NCI-H1436 treated with DMSO at 0.1 percent for 48 hours (cell line): ENCODE measurements around the gene LRRC28.
"Not testable (repeated sequence)": the region's sequence is repeated elsewhere in the genome, so short reads cannot be mapped to it uniquely, and the experiment has no call there.

ENCODE experiments used
- DNase-seq: peaks from one replicate; lab custom pipeline; 2025; lab: John Stamatoyannopoulos, UW

LRRC28 gene

DNA sequence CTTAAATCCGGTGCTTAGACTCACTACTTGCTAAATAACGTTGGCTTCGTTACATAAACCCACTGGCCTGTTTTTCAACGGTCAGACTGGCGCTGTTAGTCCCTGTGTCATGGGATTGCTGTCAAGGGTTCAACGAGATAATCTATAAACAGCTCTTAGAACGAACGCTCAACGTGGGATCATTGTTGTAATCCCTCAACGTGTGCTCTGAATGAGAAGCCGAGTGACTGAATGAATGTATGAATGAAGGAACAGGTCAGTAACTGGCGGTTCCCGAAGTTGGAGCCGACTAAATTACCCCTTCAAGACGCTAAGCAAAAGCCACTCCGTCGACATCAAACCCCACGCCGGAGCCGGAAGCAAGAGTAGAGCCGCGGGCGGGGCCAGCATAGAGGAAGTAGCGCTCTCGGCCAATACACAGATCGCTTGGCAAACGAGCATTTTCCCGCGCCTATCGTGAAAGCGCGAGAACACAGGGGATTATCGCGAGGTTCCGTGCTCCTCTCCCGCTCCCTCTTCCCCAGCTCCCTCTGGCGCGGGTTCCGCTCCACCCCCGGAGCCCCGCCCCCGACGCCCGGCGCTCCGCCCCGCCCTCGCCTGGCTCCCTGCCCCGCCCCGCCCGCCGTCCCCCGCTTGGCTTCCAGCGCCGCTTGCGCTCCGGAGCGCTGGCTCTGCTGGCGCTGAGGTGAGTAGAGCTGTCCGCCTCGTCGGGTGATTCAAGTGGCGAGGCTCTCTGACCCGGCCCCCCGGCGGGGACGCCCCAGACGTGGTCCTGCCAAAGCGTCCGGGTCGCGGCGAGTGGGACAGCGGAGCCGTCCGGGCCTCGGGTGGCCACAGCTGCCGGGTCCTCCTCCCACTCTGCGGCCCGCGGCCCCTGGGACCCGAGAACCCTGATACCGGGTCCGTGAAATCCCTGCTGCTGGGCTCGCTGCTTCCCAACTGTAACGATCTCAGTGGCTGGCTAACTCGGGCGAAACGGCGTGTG is at the start of gene LRRC28:
TSS of gene LRRC28 (plus strand) at position 625 of the 985 bp plus-strand sequence. CDS start 4,477 bp downstream, outside the sequence.
- DNase-seq: peak; percentile 83

- DNase-seq: no peak
These were observed 49.1 kb upstream of the LRRC28 start for GRCh38 chr15:99202176-99202552.

DNA sequence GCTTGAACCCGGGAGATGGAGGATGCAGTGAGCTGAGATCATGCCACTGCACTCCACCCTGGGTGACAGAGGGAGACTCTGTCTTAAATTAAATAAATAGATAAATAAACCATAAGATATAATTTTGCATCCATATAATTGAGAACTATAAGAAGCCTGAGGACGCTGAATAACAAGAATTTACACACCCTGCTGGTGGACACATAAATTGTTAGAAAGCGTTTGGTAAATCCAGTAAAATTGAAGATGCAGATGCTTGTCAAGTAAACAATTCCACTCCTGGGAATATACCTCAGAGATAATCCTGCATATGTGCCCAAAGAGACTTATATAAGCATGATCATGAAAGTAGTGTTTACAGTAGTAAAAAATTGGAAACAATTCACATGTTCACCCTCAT is 43.6 kb upstream of the LRRC28 start:
- DNase-seq: no peak

- DNase-seq: no peak
These were observed 42.0 kb upstream of the LRRC28 start for GRCh38 chr15:99209326-99209725.

DNA sequence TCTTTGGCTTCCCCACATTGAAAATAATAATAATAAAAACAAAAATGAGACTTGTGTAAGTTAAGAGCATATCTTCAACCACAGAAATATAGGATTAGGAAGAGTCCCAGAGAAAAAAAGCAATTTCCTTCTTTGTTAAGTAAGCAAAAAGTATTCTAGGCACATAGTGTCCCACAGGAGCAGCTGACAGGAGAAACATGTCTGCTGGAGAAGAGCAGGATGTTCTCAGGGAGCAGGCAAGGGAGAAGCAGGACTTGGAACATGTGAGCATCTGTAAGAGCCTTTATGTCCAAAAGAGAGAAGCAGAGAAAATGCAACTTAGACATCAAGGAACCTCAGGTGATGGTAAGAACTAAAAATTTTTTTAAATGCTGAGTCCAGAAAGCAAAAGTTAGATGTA is 40.9 kb upstream of the LRRC28 start:
- DNase-seq: no peak

DNA sequence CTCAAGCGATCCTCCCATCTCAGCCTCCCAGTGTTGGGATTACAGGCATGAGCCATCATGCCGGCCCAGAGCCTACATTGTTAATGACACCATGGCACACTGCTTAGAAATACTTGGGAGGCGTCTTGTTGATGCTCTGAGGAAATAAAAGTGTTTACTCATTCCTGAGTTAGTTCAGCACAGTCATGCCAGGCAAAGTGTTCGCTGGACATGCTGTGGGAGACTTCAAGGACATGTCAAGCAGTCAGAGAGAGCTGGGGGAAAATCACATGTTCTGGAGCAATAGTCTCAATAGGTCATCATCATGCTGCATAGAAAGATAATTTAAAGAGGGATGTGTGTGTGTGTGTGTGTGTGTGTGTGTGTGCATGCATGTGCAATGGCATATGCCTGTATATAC is 39.4 kb upstream of the LRRC28 start:
- DNase-seq: no peak

GRCh38 chr15:99212406-99212805 is 38.9 kb upstream of the LRRC28 start:
- no peak for DNase-seq

DNA sequence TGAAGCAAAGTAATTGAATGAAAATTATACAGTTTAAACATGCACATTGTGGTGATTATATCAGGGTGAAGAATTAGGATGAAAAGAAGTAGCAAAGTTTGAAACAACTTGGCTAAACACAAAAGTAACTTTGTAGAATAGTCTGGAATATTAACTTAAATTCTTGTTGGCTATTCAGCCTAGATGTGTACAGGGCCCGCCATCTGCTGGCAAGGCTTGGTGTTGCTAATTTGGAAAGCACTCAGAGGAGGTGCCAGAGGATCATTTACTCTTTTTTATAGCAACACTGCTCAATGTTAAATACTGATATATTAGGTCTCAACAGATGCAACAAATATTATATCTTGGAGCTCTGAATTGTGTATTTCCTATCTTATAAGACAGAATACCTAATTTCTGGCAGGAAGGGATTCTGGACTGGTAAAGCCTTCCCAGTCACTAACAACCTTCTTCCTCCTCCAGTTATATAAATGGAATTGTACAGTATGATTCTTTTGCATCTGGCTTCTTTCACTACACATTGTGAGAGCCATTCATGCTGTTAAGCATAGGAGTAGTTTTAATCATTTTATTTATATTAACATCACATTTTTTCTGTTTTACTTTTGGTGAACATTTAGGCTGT is 38.0 kb upstream of the LRRC28 start:
- no peak for DNase-seq

- DNase-seq: no peak
These were observed 26.7 kb upstream of the LRRC28 start for GRCh38 chr15:99224372-99225214.

DNA sequence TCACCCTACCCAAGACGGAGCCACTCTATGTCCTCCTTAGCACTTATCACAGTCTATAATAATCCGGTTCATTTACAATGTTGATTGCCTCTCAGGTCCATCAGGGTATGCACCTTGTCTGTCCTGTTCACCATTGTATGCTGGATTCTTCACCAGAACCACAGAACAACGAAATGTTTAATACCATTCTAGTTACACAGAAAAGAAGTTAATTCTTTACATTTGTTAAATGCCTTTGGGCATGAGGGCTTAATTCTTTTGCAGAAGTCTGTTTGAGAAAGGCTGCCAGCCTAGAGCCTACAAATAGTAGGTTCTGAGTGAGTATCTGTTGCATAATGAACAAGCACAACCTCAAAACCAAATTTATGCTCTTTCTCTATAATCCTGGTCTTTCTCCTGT is 24.5 kb upstream of the LRRC28 start:
- no peak for DNase-seq

DNA sequence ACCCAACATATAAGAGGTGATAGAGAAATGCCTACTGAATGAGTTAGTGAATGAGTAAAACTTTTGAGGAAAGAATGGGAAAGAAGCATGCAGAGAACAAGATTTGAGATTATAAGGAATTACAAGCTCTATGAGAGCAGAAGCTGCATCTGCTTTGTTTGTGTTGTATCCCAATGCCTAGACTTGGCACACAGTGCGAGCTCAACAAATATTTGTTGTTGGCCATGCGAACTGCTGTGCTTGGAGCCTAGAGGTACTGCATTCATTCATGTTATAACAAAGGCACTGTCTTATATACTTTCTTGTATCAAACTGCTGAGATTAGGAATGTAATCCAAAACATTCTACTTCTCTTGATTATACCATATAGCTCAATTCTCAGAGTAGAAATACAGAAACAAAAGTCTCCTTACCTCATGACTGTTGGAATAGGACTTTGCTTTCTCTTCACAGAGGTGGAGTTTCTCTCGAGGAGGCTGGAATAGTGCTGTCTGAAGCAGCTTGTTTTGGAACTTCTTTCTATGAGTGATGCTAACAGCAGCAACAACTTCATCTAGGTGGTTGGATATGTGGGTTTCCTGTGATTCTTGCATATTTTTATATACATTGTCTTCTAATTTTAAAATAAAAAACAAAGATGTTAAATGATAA is 23.0 kb upstream of the LRRC28 start:
- no peak for DNase-seq

DNA sequence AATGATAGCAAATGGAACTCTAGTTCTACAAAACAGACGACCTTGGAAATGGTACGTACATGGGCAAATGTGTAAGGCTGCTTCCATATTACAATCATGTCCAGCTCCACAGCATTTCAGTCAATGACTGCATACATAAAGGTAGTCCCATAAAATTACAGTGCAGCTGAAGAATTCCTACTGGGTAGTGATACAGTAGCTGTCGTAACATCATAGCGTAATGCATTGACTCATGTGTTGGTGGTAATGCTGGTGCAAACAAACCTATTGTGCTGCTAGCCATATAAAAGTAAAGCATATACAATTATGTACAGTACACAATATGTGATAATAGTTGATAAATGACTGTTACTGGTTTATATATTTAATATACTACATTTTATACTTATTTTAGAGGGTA is 20.4 kb upstream of the LRRC28 start:
- no peak for DNase-seq

DNA sequence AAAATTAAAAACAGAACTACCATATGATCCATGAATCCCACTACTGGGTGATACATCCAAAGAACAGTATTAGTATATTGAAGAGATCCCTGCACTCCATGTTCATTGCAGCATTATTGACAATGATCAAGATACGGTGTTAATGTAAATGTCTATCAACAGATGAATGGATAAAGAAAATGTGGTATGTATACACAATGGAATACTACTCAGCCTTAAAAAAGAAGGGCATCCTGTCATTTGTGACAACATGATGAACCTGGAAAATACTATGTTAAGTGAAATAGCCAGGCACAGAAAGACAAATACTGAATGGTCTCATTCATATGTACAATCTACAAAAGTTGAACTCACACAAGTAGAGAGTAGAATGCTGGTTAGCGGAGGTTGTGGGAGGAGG is 18.5 kb upstream of the LRRC28 start:
- no peak for DNase-seq

DNA sequence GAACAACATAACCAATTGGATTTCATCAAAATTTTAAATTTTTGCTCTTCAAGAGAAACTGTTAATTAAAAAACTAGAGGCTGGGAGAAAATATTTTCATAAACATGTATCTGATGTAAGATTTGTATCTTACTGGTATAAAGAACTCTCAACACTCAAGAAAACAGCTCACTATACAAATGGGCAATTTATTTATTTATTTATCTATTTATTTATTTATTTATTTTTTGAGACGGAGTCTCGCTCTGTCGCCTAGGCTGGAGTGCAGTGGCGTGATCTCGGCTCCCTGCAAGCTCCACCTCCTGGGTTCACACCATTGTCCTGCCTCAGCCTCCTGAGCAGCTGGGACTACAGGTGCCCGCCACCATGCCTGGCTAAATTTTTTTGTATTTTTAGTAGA is 17.1 kb upstream of the LRRC28 start:
- not testable (repeated sequence) for DNase-seq

- no peak for DNase-seq
These were observed 12.4 kb upstream of the LRRC28 start for GRCh38 chr15:99238849-99239248.

- no peak for DNase-seq
These were observed 11.6 kb upstream of the LRRC28 start for GRCh38 chr15:99239545-99240198.

DNA sequence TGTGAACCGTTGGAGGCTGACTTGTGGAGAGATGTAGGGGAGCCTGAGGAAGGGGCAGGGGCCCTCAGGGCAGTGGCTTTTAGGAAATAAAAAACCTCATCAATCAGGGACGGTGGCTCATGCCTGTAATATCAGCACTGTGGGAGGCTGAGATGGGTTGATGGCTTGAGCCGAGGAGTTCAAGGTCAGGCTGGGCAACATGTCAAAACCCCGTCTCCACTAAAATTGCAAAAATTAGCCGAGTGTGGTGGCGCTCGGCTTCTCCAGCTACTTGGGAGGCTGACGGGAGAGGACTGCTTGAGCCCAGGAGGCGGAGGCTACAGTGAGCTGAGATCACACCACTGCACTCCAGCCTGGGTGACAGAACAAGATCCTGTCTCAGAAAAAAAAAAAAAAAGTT is 9.5 kb upstream of the LRRC28 start:
- no peak for DNase-seq

DNA sequence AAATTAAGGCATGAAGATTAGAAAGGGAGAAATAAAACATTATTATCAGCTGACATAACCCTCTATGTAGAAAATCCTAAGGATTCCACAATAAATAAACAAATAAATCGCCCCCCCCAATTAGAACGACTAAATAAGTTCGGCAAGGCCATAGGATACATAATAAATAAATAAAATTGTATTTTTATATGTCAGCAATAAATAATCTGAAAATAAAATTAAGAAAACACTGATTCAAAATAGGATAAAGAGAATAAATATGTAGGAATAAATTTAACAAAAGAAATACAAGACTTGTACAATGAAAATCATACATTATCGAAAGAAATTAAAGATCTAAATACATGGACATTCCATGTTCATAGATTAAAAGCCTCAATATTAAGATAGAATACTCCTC is 7.0 kb upstream of the LRRC28 start:
- no peak for DNase-seq

DNA sequence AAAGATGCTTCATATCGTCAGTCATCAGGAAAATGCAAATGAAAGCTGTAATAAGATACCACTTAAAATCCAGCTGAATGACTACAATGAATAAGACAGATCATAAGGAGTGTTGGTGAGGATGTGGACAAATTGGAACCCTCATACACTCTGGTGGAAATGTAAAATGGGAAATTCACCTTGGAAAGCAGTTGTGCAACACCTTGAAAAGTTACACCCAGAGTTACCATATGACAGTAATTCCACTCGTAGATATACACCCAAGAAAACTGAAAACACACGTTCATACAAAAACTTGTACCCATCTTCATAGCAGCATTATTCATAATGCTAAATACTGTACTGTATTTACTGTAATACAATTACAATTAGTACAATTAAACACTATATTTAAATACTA is 4.2 kb upstream of the LRRC28 start:
- DNase-seq: no peak

GRCh38 chr15:99248000-99248715 is 3.1 kb upstream of the LRRC28 start:
- no peak for DNase-seq
